ENCODE results near the gene ZNF610. TPM values are rescaled to one million over a fixed set of nuclear protein-coding genes. Genes with fewer than 3 reads are reported as not detected.

ZNF610 gene
- total and polyA plus RNA-seq, 2 of the 13 experiments (the other 11 are each of a cell fraction or from before 2014, with no cell fraction given) = 0.32 to 0.69 TPM

GRCh38 chr19:52370341-52370710 lies 34.3 kb downstream of the ZNF610 start (continued):
- TF ChIP-seq HNRNPUL1 (IDR thresholded peaks at IDR 0.05; ENCODE audit: low read depth, low read length) = no peak
- TF ChIP-seq GLMP (CRISPR knock-in tag; IDR thresholded peaks at IDR 0.05; ENCODE audit: borderline replicate concordance) = no peak
- no peak for TF ChIP-seq ARID4A (CRISPR knock-in tag; IDR thresholded peaks at IDR 0.05; ENCODE audit: borderline replicate concordance)
- no peak for TF ChIP-seq GTF3A (CRISPR knock-in tag; conservative IDR thresholded peaks at IDR 0.05)
- no peak for TF ChIP-seq EP300 (IDR thresholded peaks at IDR 0.05; ENCODE audit: low read depth in 2 of 2, low read length in 2 of 2)
- no peak for TF ChIP-seq EP300 (CRISPR knock-in tag; IDR thresholded peaks at IDR 0.05; ENCODE audit: borderline replicate concordance)

- peaks cover 77% of the 10 kb centered on the region for H3K9me3 ChIP-seq (ENCODE audit: low read length)
- H4K20me1 ChIP-seq (ENCODE audit: insufficient read depth, low read length) = no peaks in the 10 kb centered on the region
- 5% methylated on average over 1 of the region's 1 CpG for WGBS (ENCODE audit: low lambda C conversion rate)
- DNase-seq (ENCODE audit: low spot score) (no peak), FAIRE-seq (no peak), ATAC-seq (no peak)
- in situ Hi-C loops (cut with HindIII; ENCODE audit: extremely low pct_ligation_motif_present, low pct_unique_long_range_greater_than_20kb) (no loop called here), intact Hi-C loops (cut with micrococcal nuclease; ENCODE audit: unreplicated experiment) (no loop called here)
- H3K36me3 ChIP-seq (replicated peaks in 1 of 2; ENCODE audit: control insufficient read depth in 1 of 2, insufficient read depth in 2 of 2, low read length in 2 of 2) = no peaks in the 10 kb centered on the region
- no peak overlapping the region for H2AFZ ChIP-seq (ENCODE audit: low read length)
- no peaks in the 10 kb centered on the region for H3K27me3 ChIP-seq (ENCODE audit: control insufficient read depth in 1 of 2, insufficient read depth in 2 of 2, low read length in 2 of 2)
- H3K79me2 ChIP-seq (ENCODE audit: insufficient read depth, low read length) = no peaks in the 10 kb centered on the region
- ChIA-PET POLR2A (no interaction called here), CTCF (ENCODE audit: low intra/inter-chr PET ratio, low total read pairs) (no interaction called here)
- no peaks in the 10 kb centered on the region for H3K4me1 ChIP-seq (ENCODE audit: insufficient read depth, low read length)
- H3K4me2 ChIP-seq (ENCODE audit: low read depth, low read length) = no peak overlapping the region
- H3K27ac ChIP-seq (ENCODE audit: extremely low read length, insufficient read depth, low read length) = no peak overlapping the region
- no TSS peak for BruUV-seq (replicated peaks)
- H3K4me3 ChIP-seq (replicated peaks in 1 of 3; ENCODE audit: insufficient read depth in 1 of 3, low read depth in 2 of 3, low read length in 3 of 3) = no peak overlapping the region
- H3K9ac ChIP-seq (ENCODE audit: insufficient read depth, low read depth, low read length) = no peak overlapping the region
- TF ChIP-seq BCL6 (CRISPR knock-in tag; IDR thresholded peaks at IDR 0.05) = no peak
- no peak for TF ChIP-seq CREB1 (IDR thresholded peaks at IDR 0.05)
- TF ChIP-seq CREB1 (CRISPR knock-in tag; IDR thresholded peaks at IDR 0.05) = no peak
- TF ChIP-seq ZNF451 (CRISPR knock-in tag; IDR thresholded peaks at IDR 0.05) = no peak
- no peak for TF ChIP-seq ARNT2 (CRISPR knock-in tag; IDR thresholded peaks at IDR 0.05; ENCODE audit: low read depth)
- TF ChIP-seq ZNF660 (CRISPR knock-in tag; IDR thresholded peaks at IDR 0.05; ENCODE audit: borderline replicate concordance, low read depth) = no peak
- TF ChIP-seq SIN3B (IDR thresholded peaks at IDR 0.05; ENCODE audit: low read length) = no peak
- no peak for TF ChIP-seq PAX8 (CRISPR knock-in tag; IDR thresholded peaks at IDR 0.05; ENCODE audit: borderline replicate concordance)
- no peak for TF ChIP-seq ZNF557 (CRISPR knock-in tag; IDR thresholded peaks at IDR 0.05)
- no peak for TF ChIP-seq ZNF362 (CRISPR knock-in tag; IDR thresholded peaks at IDR 0.05; ENCODE audit: borderline replicate concordance)
Measured at GRCh38 chr19:52391135-52391534, 55.1 kb downstream of the ZNF610 start.

All from HepG2 (cell line).